PC-9 (cell line): ENCODE measurements around the gene S100A11.

ENCODE experiments used
- CTCF ChIP-seq: fragments of 200-600 bp; sonication (generic); conservative IDR thresholded peaks from 2 replicates; pipeline ENCODE4 v1.6.1; 2017; ENCODE audit warnings: mixed run types, antibody characterized with exemption, mild to moderate bottlenecking, moderate library complexity
- EZH2 ChIP-seq: fragments of 200-600 bp; sonication (generic); IDR thresholded peaks from 2 replicates; pipeline ENCODE4 v1.8.0; 2017; ENCODE audit warnings: antibody characterized with exemption, low read depth

- TF ChIP-seq EZH2, result no peak
- no peak for TF ChIP-seq CTCF
Measured at GRCh38 chr1:151995774-151996173, 41.0 kb downstream of the S100A11 start.
